H1 (cell line): ENCODE data around the gene COL8A2. TPM values are rescaled to one million over a fixed set of nuclear protein-coding genes. Genes with fewer than 3 reads are reported as not detected.

Experiments
- YY1 ChIP-seq: IDR thresholded peaks from 2 replicates; pipeline ENCODE4 v1.6.1; 2011; ENCODE audit warnings: low read depth, mild to moderate bottlenecking, low read length
- polyA plus RNA-seq, 7 experiments: library from polyadenylated mRNA; depleted of rRNA in 3 of 7; stranded (reverse) in 5 of 7; unstranded in 2 of 7; fragments of >200 nt in 5 of 7; fragments of 200-250 nt in 2 of 7; gene quantifications; 1 replicate in 5 of 7; 2 replicates in 1 of 7; 4 replicates in 1 of 7; pipeline versions ENCODE4 v1.2.1 to v1.2.3, GENCODE V29; 2011 to 2013; ENCODE audit warnings: missing spikeins in 2 of 7, mixed read lengths in 2 of 7
- total RNA-seq: library from RNA; stranded (reverse); fragmentation: NEBNext Ultra II Directional; extraction: Animal tissue kit (Norgen Biotek cat#: 25700); gene quantifications from 2 replicates; pipeline ENCODE4 v1.2.1, GENCODE V29; 2021

The COL8A2 gene
- total and polyA plus RNA-seq, 2 of the 8 experiments (the other 6 are each of a cell fraction or from before 2014, with no cell fraction given) = 2.1 to 2.8 TPM

DNA sequence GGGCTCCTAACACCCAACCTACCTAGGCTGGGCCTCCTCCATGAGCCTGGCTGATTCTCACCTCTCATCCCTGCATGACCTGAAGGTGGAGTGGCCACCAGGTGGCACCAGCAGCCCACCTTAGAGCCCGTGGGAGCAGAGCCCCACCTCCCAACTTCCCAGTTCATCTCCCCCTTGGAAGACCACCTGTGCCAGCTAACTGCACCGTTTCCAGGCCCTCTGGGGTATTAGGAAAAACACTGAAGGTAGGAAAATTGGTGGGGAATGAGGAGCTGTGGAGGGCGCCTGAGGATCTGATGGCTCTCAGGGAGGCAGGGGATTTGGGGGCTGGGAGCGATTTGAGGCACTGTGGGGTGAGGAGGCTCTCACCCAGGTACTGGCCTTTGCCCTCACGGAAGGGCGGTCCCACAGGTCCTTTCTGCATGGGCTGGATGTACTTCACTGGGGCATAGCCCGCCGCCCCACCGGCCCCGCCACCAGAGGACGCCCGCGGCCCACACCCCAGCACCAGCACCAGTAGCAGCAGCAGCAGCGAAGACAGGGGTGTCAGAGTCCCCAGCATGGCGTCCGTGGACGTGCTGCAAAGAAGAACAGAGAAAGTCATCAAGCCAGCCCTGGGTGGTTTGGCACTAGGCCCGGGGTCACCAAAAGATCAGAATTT lies 25.2 kb downstream of the COL8A2 start (continued):
- 0 out of 2 replicates have a peak, but pooled peaks have one; percentile 31 for TF ChIP-seq YY1
- TF ChIP-seq, all 59 proteins: peak for 5
